ENCODE data around the gene NBEAL1. TPM values are rescaled to one million over a fixed set of nuclear protein-coding genes. Genes with fewer than 3 reads are reported as not detected.

NBEAL1 gene
- total and polyA plus RNA-seq, 2 of the 8 experiments (the other 6 are each of a cell fraction or from before 2014, with no cell fraction given), result 2.3 to 10.7 TPM

DNA sequence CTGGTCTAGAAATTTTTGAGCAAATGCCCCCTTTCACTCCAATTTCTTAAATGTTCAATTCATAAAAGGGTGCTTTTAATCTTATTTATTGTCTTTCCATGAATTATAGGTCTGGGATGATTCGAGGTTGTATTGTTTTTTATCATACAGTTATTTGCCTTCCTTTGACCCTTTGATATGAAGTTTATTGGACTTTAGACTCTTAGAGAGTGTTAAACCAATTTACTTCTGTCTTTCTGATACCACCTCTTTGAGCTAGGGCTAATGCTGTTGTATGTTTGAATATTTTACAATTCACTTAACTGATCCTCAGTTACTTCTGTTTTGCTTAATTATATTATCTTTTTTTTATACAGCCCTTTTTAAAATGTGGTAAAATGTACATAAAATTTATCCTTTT, 134.5 kb downstream of the NBEAL1 start:
- Histone ChIP-seq H3K4me2 (ENCODE audit: insufficient read depth in 1 of 2, low read depth in 2 of 2, low read length in 2 of 2) (no peak overlapping the region), H2BK15ac (ENCODE audit: low read length) (no peak overlapping the region), H3K9me3 (ENCODE audit: insufficient read depth in 2 of 2, low read depth in 1 of 2, low read length in 1 of 2) (no peaks in the 10 kb centered on the region), H3K23me2 (ENCODE audit: low read depth, low read length) (no peaks in the 10 kb centered on the region), H2BK20ac (ENCODE audit: low read length) (no peak overlapping the region), H2BK12ac (ENCODE audit: low read depth, low read length) (no peak overlapping the region), H3K27ac (ENCODE audit: low read depth, low read length) (no peak overlapping the region), H3K18ac (ENCODE audit: extremely low read depth, low read length) (no peak overlapping the region), H3K4me3 (ENCODE audit: extremely low read depth in 1 of 4, insufficient read depth in 2 of 4, low read depth in 3 of 4, low read length in 4 of 4) (no peak overlapping the region), H2BK5ac (ENCODE audit: low read depth, low read length) (no peak overlapping the region), H3K23ac (ENCODE audit: insufficient read length) (no peak overlapping the region), H4K91ac (replicated peaks; ENCODE audit: insufficient read length, low read length) (no peak overlapping the region), H3K27me3 (replicated peaks in 1 of 4; ENCODE audit: control insufficient read depth in 3 of 4, extremely low read depth in 1 of 4, insufficient read depth in 3 of 4, low read length in 3 of 4) (no peaks in the 10 kb centered on the region), H3K79me2 (ENCODE audit: control insufficient read depth in 1 of 2, insufficient read depth in 2 of 2, low read length in 2 of 2) (no peaks in the 10 kb centered on the region), H4K5ac (ENCODE audit: insufficient read length, low read depth, low read length) (no peak overlapping the region), H4K8ac (ENCODE audit: extremely low read depth, insufficient read depth, low read length) (no peak overlapping the region), H2AFZ (ENCODE audit: low read length) (no peak overlapping the region), H4K20me1 (replicated peaks in 1 of 2; ENCODE audit: control insufficient read depth in 1 of 2, insufficient read depth in 2 of 2, low read length in 2 of 2) (no peaks in the 10 kb centered on the region), H2BK120ac (replicated peaks; ENCODE audit: low read depth, low read length) (no peak overlapping the region), H3K14ac (ENCODE audit: insufficient read length) (no peak overlapping the region), H2AK5ac (ENCODE audit: low read depth, low read length) (no peak overlapping the region), H3K36me3 (ENCODE audit: control insufficient read depth in 2 of 4, insufficient read depth in 4 of 4, low read length in 3 of 4) (no peaks in the 10 kb centered on the region; a peak in 1 of 8 replicates), H3K79me1 (ENCODE audit: low read depth, low read length) (no peaks in the 10 kb centered on the region), H3K4ac (replicated peaks; ENCODE audit: insufficient read length, low read depth, low read length) (no peak overlapping the region), H3K56ac (replicated peaks; ENCODE audit: insufficient read length, low read depth, low read length) (no peak overlapping the region), H3K9ac (replicated peaks in 1 of 4; ENCODE audit: extremely low read depth in 1 of 4, low read depth in 3 of 4, low read length in 3 of 4) (no peak overlapping the region), H3K4me1 (replicated peaks in 1 of 4; ENCODE audit: control insufficient read depth in 3 of 4, insufficient read depth in 4 of 4, low read length in 3 of 4) (no peaks in the 10 kb centered on the region)
- DNase-seq (ENCODE audit: low read depth in 1 of 2, low spot score in 2 of 2), result no peak
- ChIA-PET POLR2A (ENCODE audit: partially characterized antibody) (no interaction called here), CTCF (ENCODE audit: partially characterized antibody) (no interaction called here)
- WGBS, 2 experiments (ENCODE audit: extremely low coverage in 1 of 2, insufficient coverage in 1 of 2, insufficient read length in 1 of 2, insufficient replicate concordance in 2 of 2, low coverage in 1 of 2, low lambda C conversion rate in 2 of 2, missing lambda C conversion rate in 1 of 2), result 79% methylated on average over 1 of the region's 1 CpG; no CpG with 5 or more reads in 1 of the 2 experiments
- no peak for FAIRE-seq
- TF ChIP-seq RFX5 (IDR thresholded peaks at IDR 0.05; ENCODE audit: borderline replicate concordance, low read depth, low read length) (no peak), CBX5 (IDR thresholded peaks at IDR 0.05; ENCODE audit: low read depth, low read length) (no peak), RAD21 (IDR thresholded peaks at IDR 0.05 in 1 of 2, conservative IDR thresholded peaks at IDR 0.05 in 1 of 2; ENCODE audit: low read depth in 2 of 2, low read length in 2 of 2) (no peak), NANOG (IDR thresholded peaks at IDR 0.05; ENCODE audit: insufficient read depth, low read depth, low read length, poor library complexity, severe bottlenecking) (no peak), RBBP5 (IDR thresholded peaks at IDR 0.05; ENCODE audit: borderline replicate concordance, low read depth, low read length) (no peak)
